ENCODE results near the gene MGAT4A. TPM values are rescaled to one million over a fixed set of nuclear protein-coding genes. Genes with fewer than 3 reads are reported as not detected.

Gene MGAT4A
- total and polyA plus RNA-seq, 9 donors: 3.0 to 7.5 (median 3.9) TPM

DNA sequence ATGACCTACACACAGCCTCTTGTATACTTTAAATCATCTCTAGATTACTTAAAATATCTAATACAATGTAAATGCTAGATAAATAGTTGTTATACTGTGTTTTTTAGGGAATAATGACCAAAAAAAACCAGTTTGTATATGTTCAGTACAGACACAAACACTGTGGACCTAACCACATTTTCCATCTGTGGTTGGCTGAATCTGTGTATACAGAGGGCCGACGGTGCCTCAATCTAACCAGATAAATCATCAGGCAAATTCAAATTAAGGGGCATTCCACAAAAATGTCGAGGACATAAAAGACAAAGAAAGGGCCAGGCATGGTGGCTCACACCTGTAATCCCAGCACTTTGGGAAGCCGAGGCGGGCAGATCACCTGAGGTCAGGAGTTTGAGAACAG is 14.1 kb downstream of the MGAT4A start:
- Histone ChIP-seq H3K27ac (ENCODE audit: low read length) (no peak overlapping the region), H3K9me3 (replicated peaks; ENCODE audit: control insufficient read depth, low read depth, low read length) (no peaks in the 10 kb centered on the region), H3K4me3 (ENCODE audit: low read length) (no peak overlapping the region), H3K36me3 (ENCODE audit: control insufficient read depth, insufficient read depth, low read length) (no peaks in the 10 kb centered on the region), H3K27me3 (ENCODE audit: control insufficient read depth, insufficient read depth, low read length) (no peaks in the 10 kb centered on the region), H3K4me1 (ENCODE audit: control insufficient read depth, insufficient read depth, low read length) (no peaks in the 10 kb centered on the region)
- DNase-seq: no peak
- WGBS (ENCODE audit: insufficient coverage): 90% methylated on average over 3 of the region's 5 CpGs

DNA sequence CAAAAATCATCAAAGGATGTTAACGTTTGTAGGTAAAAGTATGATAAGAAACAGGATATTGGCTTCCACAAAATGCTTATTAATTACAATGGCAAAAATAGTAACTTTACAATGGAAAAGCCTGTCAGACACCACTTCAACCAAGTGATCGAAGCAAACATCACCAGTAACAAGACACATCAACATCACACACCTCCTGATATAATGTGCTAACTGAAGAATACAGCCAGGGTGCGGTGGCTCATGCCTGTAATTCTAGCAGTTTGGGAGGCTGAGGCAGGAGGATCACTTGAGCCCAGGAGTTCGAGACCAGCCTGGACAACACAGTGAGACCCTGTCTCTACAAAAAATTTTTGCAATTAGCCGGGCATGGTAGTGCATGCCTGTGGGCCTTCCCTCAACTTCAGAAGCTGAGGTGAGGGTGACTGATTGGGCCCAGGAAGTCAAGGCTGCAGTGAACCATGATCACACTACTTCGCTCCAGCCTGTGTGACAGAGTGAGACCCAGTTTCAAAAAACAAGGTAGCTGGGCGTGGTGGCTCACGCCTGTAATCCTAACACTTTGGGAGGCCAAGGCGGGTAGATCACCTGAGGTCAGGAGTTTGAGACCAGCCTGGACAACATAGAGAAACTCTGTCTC is 15.0 kb downstream of the MGAT4A start:
- Histone ChIP-seq H3K27me3 (ENCODE audit: control insufficient read depth, insufficient read depth, low read length) (no peaks in the 10 kb centered on the region), H3K9me3 (replicated peaks; ENCODE audit: control insufficient read depth, low read depth, low read length) (no peaks in the 10 kb centered on the region), H3K4me3 (ENCODE audit: low read length) (no peak overlapping the region), H3K4me1 (ENCODE audit: control insufficient read depth, insufficient read depth, low read length) (no peaks in the 10 kb centered on the region), H3K36me3 (ENCODE audit: control insufficient read depth, insufficient read depth, low read length) (no peaks in the 10 kb centered on the region), H3K27ac (ENCODE audit: low read length) (no peak overlapping the region)
- DNase-seq: no peak
- 95% methylated on average over 3 of the region's 9 CpGs for WGBS (ENCODE audit: insufficient coverage)

DNA sequence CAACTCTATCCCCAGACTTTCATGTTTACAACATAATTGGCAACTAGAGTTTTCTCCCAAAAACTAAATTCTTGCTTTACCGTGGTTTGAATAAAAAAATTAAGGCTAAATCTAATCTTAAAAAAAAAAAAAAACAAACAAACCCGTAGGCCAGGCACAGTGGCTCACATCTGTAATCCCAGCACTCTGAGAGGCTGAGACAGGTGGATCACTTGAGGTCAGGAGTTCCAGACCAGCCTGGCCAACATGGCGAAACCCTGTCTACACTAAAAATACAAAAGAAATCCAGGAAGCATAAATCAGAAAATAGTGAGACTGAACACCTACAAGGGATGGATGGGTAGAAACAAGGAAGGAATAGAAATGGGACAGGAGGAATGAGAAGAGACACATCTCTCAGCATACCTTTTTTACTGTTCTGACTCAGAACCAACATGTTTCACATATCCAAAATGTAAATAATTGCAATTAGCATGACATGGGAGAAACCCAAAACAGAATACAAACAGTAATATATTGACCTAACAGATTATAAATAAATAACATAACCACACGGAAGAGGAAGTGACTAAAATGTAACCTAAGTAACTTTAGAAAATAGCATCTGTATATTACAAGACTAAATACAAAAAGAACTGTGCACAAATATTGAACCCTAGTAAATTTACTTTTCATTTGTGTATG is 17.5 kb downstream of the MGAT4A start:
- Histone ChIP-seq H3K36me3 (ENCODE audit: control insufficient read depth, insufficient read depth, low read length) (no peaks in the 10 kb centered on the region), H3K4me3 (ENCODE audit: low read length) (no peak overlapping the region), H3K9me3 (replicated peaks; ENCODE audit: control insufficient read depth, low read depth, low read length) (no peaks in the 10 kb centered on the region), H3K4me1 (ENCODE audit: control insufficient read depth, insufficient read depth, low read length) (peaks cover 2% of the 10 kb centered on the region), H3K27me3 (ENCODE audit: control insufficient read depth, insufficient read depth, low read length) (no peaks in the 10 kb centered on the region), H3K27ac (ENCODE audit: low read length) (no peak overlapping the region)
- WGBS (ENCODE audit: insufficient coverage): no CpG with 5 or more reads among the region's 4 CpGs
- DNase-seq: no peak

DNA sequence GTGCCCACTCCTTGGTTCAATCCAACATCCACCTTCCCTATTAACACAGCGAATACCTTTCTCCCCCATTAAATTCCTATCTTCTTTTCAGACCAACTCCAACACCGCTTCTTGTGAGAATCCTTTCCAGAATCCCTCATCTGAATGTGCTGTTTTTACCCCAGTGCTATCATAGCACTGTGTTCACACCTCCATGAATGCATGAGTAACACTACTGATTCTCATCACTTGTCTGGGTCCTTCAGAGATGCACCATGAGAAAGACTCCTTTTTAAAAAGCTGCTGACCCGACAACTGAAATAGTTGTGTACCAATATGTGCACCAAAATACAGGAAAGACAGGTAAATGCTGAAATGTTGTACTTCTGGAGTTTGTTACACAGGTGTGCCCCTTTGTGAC is 18.8 kb downstream of the MGAT4A start:
- H3K4me1 ChIP-seq (ENCODE audit: control insufficient read depth, insufficient read depth, low read length): peaks cover 2% of the 10 kb centered on the region
- WGBS (ENCODE audit: insufficient coverage): 89% methylated on average over 3 of the region's 3 CpGs
- no peak for DNase-seq
- H3K27me3 ChIP-seq (ENCODE audit: control insufficient read depth, insufficient read depth, low read length): no peaks in the 10 kb centered on the region
- H3K36me3 ChIP-seq (ENCODE audit: control insufficient read depth, insufficient read depth, low read length): no peaks in the 10 kb centered on the region
- H3K27ac ChIP-seq (ENCODE audit: low read length): no peak overlapping the region
- no peaks in the 10 kb centered on the region for H3K9me3 ChIP-seq (replicated peaks; ENCODE audit: control insufficient read depth, low read depth, low read length)
- H3K4me3 ChIP-seq (ENCODE audit: low read length): no peak overlapping the region

DNA sequence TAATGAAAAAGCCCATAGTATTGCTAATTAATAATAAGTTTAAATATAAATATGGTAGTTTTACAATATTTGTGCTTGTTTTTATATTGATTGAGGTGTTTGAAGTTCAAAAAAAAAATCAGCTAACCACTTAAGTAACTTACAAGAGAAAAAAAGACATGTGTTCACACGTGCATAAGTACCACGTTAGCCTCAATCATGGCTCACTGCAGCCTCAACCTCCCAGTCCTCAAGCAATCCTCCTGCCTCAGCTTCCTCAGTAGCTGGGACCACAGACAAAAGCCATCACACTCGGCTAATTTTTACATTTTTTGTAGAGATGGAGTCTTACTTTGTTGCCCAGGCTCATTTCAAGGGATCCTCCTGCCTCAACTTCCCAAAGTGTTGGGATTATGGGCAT is 19.4 kb downstream of the MGAT4A start:
- no peak overlapping the region for H3K27ac ChIP-seq (ENCODE audit: low read length)

DNA sequence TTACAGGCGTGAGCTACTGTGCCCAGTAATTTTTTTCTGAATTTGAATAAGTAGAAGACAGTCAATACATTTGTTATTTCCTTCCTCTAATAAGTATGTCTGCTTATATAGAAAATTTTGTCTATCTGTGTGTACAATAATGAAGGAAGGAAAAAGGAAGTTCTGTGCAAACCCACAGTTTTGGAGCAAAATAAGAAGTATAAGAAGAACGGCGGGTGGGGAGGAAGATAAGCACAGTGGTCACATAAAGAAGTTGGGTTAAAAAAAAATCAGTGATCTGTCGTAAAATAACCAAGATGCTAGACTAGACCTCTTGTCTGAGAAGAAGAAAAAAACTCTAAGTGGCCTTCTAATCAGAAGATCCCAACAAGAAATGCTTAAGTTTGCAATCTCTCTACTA is 20.2 kb downstream of the MGAT4A start:
- no peak overlapping the region for H3K27ac ChIP-seq (ENCODE audit: low read length)
- H3K9me3 ChIP-seq (replicated peaks; ENCODE audit: control insufficient read depth, low read depth, low read length): no peaks in the 10 kb centered on the region
- no peaks in the 10 kb centered on the region for H3K36me3 ChIP-seq (ENCODE audit: control insufficient read depth, insufficient read depth, low read length)
- no peak overlapping the region for H3K4me3 ChIP-seq (ENCODE audit: low read length)
- DNase-seq: no peak
- 89% methylated on average over 2 of the region's 4 CpGs for WGBS (ENCODE audit: insufficient coverage)
- H3K4me1 ChIP-seq (ENCODE audit: control insufficient read depth, insufficient read depth, low read length): peaks cover 2% of the 10 kb centered on the region
- H3K27me3 ChIP-seq (ENCODE audit: control insufficient read depth, insufficient read depth, low read length): no peaks in the 10 kb centered on the region

More for the DNA sequence above, 19.4 kb downstream of the MGAT4A start:
- no peak for DNase-seq
- no peaks in the 10 kb centered on the region for H3K36me3 ChIP-seq (ENCODE audit: control insufficient read depth, insufficient read depth, low read length)
- 80% methylated on average over 1 of the region's 3 CpGs for WGBS (ENCODE audit: insufficient coverage)
- no peaks in the 10 kb centered on the region for H3K27me3 ChIP-seq (ENCODE audit: control insufficient read depth, insufficient read depth, low read length)
- no peaks in the 10 kb centered on the region for H3K9me3 ChIP-seq (replicated peaks; ENCODE audit: control insufficient read depth, low read depth, low read length)
- H3K4me3 ChIP-seq (ENCODE audit: low read length): no peak overlapping the region
- H3K4me1 ChIP-seq (ENCODE audit: control insufficient read depth, insufficient read depth, low read length): peaks cover 2% of the 10 kb centered on the region

DNA sequence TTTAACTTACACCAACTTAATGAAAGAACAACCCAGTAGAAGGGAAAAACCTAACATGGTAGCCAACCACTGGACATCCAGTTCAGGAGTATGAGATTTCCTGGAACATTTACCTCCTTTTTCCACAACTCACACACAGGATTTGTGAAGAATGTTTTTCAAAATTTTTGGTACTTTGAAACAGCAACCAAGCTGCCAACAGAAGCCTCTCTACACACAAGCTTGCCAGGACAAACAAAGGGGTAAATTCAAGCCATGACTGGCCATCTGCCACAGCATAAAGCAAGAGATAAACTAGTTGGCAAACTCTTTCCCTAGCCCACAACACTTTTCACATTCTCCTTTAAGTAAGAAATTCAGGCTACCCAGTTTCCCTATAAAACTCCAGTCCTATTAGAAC is 21.4 kb downstream of the MGAT4A start:
- Histone ChIP-seq H3K4me1 (ENCODE audit: control insufficient read depth, insufficient read depth, low read length) (peaks cover 2% of the 10 kb centered on the region), H3K27me3 (ENCODE audit: control insufficient read depth, insufficient read depth, low read length) (no peaks in the 10 kb centered on the region), H3K4me3 (ENCODE audit: low read length) (no peak overlapping the region), H3K9me3 (replicated peaks; ENCODE audit: control insufficient read depth, low read depth, low read length) (no peaks in the 10 kb centered on the region), H3K27ac (ENCODE audit: low read length) (no peak overlapping the region), H3K36me3 (ENCODE audit: control insufficient read depth, insufficient read depth, low read length) (no peaks in the 10 kb centered on the region)
- peak; percentile 65 for DNase-seq

DNA sequence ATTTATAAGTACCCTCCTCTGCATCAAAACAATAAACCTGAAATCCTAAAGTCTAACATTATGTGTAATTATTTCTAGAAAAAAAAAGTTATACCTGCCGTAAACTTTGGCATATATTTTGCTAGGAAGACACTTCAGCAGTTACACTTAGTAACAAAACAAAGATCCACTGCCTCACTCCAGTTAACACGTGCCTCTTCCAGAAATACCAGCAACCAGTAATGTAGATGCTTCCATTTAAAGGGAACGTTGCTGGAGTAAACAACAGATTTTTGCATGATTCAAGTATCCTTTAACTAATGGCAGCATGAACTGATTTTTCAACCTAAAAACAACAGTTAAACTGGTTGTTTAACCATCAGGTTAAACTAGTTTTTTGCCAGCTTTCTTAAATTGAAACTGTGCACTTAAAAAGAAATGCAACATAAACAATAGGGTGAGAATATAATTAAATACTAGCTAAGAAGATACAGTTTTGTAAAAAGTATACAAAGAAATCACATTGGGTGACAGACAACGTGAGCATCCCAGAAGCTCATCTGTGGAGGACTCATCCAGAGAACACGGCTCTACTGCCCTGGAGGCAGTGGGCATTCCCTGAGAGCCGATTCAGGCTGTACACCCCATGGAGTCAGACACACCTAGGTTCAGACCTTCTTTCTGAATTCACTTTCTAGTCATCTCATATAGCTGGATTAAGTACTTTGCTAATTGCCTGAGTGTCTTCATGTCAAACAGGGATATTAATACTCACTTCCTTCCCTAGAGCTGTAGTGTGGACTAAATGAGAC is 22.3 kb downstream of the MGAT4A start:
- DNase-seq: no peak
- Histone ChIP-seq H3K36me3 (ENCODE audit: control insufficient read depth, insufficient read depth, low read length) (no peaks in the 10 kb centered on the region), H3K9me3 (replicated peaks; ENCODE audit: control insufficient read depth, low read depth, low read length) (no peaks in the 10 kb centered on the region), H3K4me3 (ENCODE audit: low read length) (no peak overlapping the region), H3K4me1 (ENCODE audit: control insufficient read depth, insufficient read depth, low read length) (peaks cover 2% of the 10 kb centered on the region), H3K27me3 (ENCODE audit: control insufficient read depth, insufficient read depth, low read length) (no peaks in the 10 kb centered on the region), H3K27ac (ENCODE audit: low read length) (no peak overlapping the region)
- WGBS (ENCODE audit: insufficient coverage): 77% methylated on average over 3 of the region's 6 CpGs

DNA sequence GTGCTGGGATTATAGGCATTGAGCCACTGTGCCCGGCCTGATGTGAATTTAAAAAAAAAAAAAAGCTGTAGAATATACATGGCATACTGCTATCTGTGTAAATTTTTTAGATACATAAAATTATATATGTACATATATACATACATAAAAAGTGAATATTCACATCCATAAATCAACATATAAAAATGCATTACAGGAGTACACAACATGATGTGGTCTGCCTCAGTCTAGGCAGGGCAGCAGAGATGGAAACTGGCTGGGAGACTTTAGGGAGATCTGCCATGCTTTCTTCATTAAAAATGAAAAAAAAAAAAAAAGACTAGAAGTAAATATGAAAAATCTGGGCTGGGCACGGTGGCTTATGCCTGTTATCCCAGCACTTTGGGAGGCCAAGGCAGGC is 24.3 kb downstream of the MGAT4A start:
- H3K9me3 ChIP-seq (replicated peaks; ENCODE audit: control insufficient read depth, low read depth, low read length): no peaks in the 10 kb centered on the region
- no peak for DNase-seq
- no peaks in the 10 kb centered on the region for H3K27me3 ChIP-seq (ENCODE audit: control insufficient read depth, insufficient read depth, low read length)
- H3K4me3 ChIP-seq (ENCODE audit: low read length): no peak overlapping the region
- H3K27ac ChIP-seq (ENCODE audit: low read length): no peak overlapping the region
- no CpG with 5 or more reads among the region's 2 CpGs for WGBS (ENCODE audit: insufficient coverage)
- peaks cover 11% of the 10 kb centered on the region for H3K4me1 ChIP-seq (ENCODE audit: control insufficient read depth, insufficient read depth, low read length)
- H3K36me3 ChIP-seq (ENCODE audit: control insufficient read depth, insufficient read depth, low read length): no peaks in the 10 kb centered on the region

DNA sequence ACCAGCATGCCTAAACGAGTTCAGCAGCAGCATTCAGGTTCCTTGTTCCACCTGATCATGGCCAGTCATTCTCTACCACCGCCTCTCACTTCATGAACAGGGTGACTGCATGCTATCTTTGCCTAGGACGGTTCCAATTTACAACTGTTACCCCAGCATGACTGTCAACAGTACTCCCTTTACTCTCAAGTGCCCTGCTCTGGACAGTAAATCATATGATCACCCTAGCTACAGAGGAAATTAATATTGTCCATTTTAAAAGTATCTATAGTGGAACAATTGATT is 25.7 kb downstream of the MGAT4A start:
- Histone ChIP-seq H3K27ac (ENCODE audit: low read length) (no peak overlapping the region), H3K36me3 (ENCODE audit: control insufficient read depth, insufficient read depth, low read length) (no peaks in the 10 kb centered on the region), H3K27me3 (ENCODE audit: control insufficient read depth, insufficient read depth, low read length) (no peaks in the 10 kb centered on the region), H3K4me3 (ENCODE audit: low read length) (no peak overlapping the region), H3K9me3 (replicated peaks; ENCODE audit: control insufficient read depth, low read depth, low read length) (no peaks in the 10 kb centered on the region), H3K4me1 (ENCODE audit: control insufficient read depth, insufficient read depth, low read length) (peaks cover 11% of the 10 kb centered on the region)
- WGBS (ENCODE audit: insufficient coverage): 84% methylated on average over 2 of the region's 3 CpGs
- DNase-seq: no peak
